GM12878 (cell line): Measurements from ENCODE around the gene SLC22A3. TPM values are rescaled to one million over a fixed set of nuclear protein-coding genes. Genes with fewer than 3 reads are reported as not detected.

Experiments used
- ASH2L ChIP-seq: fragments of 300-600, 200-600 bp; sonication (generic); IDR thresholded peaks from 2 replicates; pipeline ENCODE4 v1.6.1; 2017; ENCODE audit warnings: low read depth, mild to moderate bottlenecking, borderline replicate concordance
- E4F1 ChIP-seq: fragments of 450-650 bp; IDR thresholded peaks from 2 replicates; pipeline ENCODE4 v1.6.1; 2018; ENCODE audit warnings: borderline replicate concordance, mild to moderate bottlenecking; ENCODE audit not compliant: partially characterized antibody
- ESRRA ChIP-seq: IDR thresholded peaks from 2 replicates; pipeline ENCODE4 v1.6.1; 2012; ENCODE audit warnings: mild to moderate bottlenecking, low read length, improper control_type of control experiment
- GABPA ChIP-seq: IDR thresholded peaks from 2 replicates; pipeline ENCODE4 v1.6.1; 2014; ENCODE audit warnings: antibody characterized with exemption, low read depth, mild to moderate bottlenecking, inconsistent platforms
- IRF4 ChIP-seq: IDR thresholded peaks from 2 replicates; pipeline ENCODE4 v1.6.1; 2011; ENCODE audit warnings: low read depth, low read length
- KAT2A ChIP-seq: conservative IDR thresholded peaks from 2 replicates; pipeline ENCODE4 v1.6.1; 2011; ENCODE audit warnings: low read depth, low read length; ENCODE audit not compliant: control insufficient read depth
- MEF2B ChIP-seq: fragments of 450-650 bp; IDR thresholded peaks from 2 replicates; pipeline ENCODE4 v1.6.1; 2018; ENCODE audit warnings: mild to moderate bottlenecking, moderate library complexity; ENCODE audit not compliant: partially characterized antibody, poor library complexity, severe bottlenecking
- MTA2 ChIP-seq: fragments of 450-650 bp; IDR thresholded peaks from 2 replicates; pipeline ENCODE4 v1.6.1; 2016; ENCODE audit warnings: low read depth, mild to moderate bottlenecking, moderate library complexity
- MTA3 ChIP-seq: IDR thresholded peaks from 2 replicates; pipeline ENCODE4 v1.6.1; 2012; ENCODE audit warnings: low read length, inconsistent platforms, borderline replicate concordance
- NFYB ChIP-seq: IDR thresholded peaks from 2 replicates; pipeline ENCODE4 v1.6.1; 2011; ENCODE audit warnings: low read depth, mild to moderate bottlenecking, low read length, improper control_type of control experiment, moderate library complexity; ENCODE audit not compliant: insufficient read depth
- PKNOX1 ChIP-seq: fragments of 450-650 bp; IDR thresholded peaks from 2 replicates; pipeline ENCODE4 v1.6.1; 2016; ENCODE audit warnings: mild to moderate bottlenecking
- RELA ChIP-seq: fragments of 450-650 bp; IDR thresholded peaks from 2 replicates; pipeline ENCODE4 v1.8.0; 2014; ENCODE audit warnings: borderline replicate concordance; ENCODE audit not compliant: partially characterized antibody
- SREBF1 ChIP-seq: IDR thresholded peaks from 2 replicates; pipeline ENCODE4 v1.6.1; 2012; ENCODE audit warnings: mild to moderate bottlenecking, low read length
- TCF3 ChIP-seq: IDR thresholded peaks from 2 replicates; pipeline ENCODE4 v1.6.1; 2012; ENCODE audit warnings: low read depth, mild to moderate bottlenecking, low read length, borderline replicate concordance; ENCODE audit not compliant: insufficient read depth
- ZBTB4 ChIP-seq: fragments of 450-650 bp; formaldehyde crosslinking; IDR thresholded peaks from 2 replicates; pipeline ENCODE4 v1.4.0; 2022; ENCODE audit warnings: mild to moderate bottlenecking, moderate library complexity
- ZBTB40 ChIP-seq: fragments of 450-650 bp; IDR thresholded peaks from 2 replicates; pipeline ENCODE4 v1.6.1; 2016; ENCODE audit warnings: mild to moderate bottlenecking, moderate library complexity, borderline replicate concordance
- ZNF384 ChIP-seq: IDR thresholded peaks from 2 replicates; pipeline ENCODE4 v1.6.1; 2012; ENCODE audit warnings: low read depth, mild to moderate bottlenecking, low read length, improper control_type of control experiment, borderline replicate concordance
- ZZZ3 ChIP-seq: IDR thresholded peaks from 2 replicates; pipeline ENCODE4 v1.6.1; 2011; ENCODE audit warnings: low read depth; ENCODE audit not compliant: control insufficient read depth, insufficient read length
- polyA plus RNA-seq, 11 experiments: library from polyadenylated mRNA; depleted of rRNA in 4 of 11; unstranded in 6 of 11; stranded (reverse) in 5 of 11; fragments of >200 nt; fragmentation: Nextera tagmentation in 4 of 11; fragmentation: Illumina TruSeq in 1 of 11; extraction: Ambion mirVana in 4 of 11; extraction: Trizol in 1 of 11; gene quantifications; 1 replicate in 1 of 11; 2 replicates in 10 of 11; pipeline versions ENCODE4 v1.2.1 to v1.2.3, GENCODE V29; 2011 to 2016; ENCODE audit warnings: inconsistent platforms in 2 of 11, missing spikeins in 2 of 11, low read depth in 1 of 11
- total RNA-seq, 4 experiments: library from RNA; depleted of rRNA in 3 of 4; stranded (reverse); fragments of >200 nt in 3 of 4; fragmentation: Illumina TruSeq in 1 of 4; extraction: Trizol in 1 of 4; gene quantifications; 2 replicates each; pipeline versions ENCODE4 v1.2.1 to v1.2.3, GENCODE V29; 2013 to 2021

Gene SLC22A3
- total and polyA plus RNA-seq, 10 of the 15 experiments (the other 5 are each of a cell fraction or from before 2014, with no cell fraction given), result 0.07 to 0.15 TPM; not detected in 8

GRCh38 chr6:160462551-160463109, 114.5 kb downstream of the SLC22A3 start (continued):
- TF ChIP-seq ZBTB4 (CRISPR knock-in tag) (no peak), E4F1 (no peak), MTA3 (peak; percentile 95; the same call in 1 of the 2 replicates), TCF3 (0 out of 2 replicates have a peak, but pooled peaks have one; percentile 36), ASH2L (no peak), PKNOX1 (no peak), NFYB (no peak), ZZZ3 (no peak), SREBF1 (no peak), KAT2A (no peak), ZNF384 (no peak), IRF4 (peak; percentile 77), MTA2 (no peak), GABPA (peak; percentile 61; the same call in 1 of the 2 replicates), MEF2B (peak; percentile 43), ZBTB40 (no peak), RELA (no peak), ESRRA (no peak)
